T-helper 1 cell treated with Interleukin-12 subunit alpha and Interleukin-12 subunit beta and Interleukin-4 antibody, amounts not matched to agents 30 μg/mL and 1 μg/mL, for 36 hours (primary cell): Measurements from ENCODE around the gene GRIK3.

Experiments
- H3K27ac Mint-ChIP-seq: one replicate; pipeline ENCODE4 v1.8.0; 2021; ENCODE audit warnings: mild to moderate bottlenecking, mixed read lengths
- H3K27me3 Mint-ChIP-seq: one replicate; pipeline ENCODE4 v1.8.0; 2021; ENCODE audit warnings: low read depth, mixed read lengths
- H3K36me3 Mint-ChIP-seq: one replicate; pipeline ENCODE4 v1.8.0; 2021; ENCODE audit warnings: low read depth, mixed read lengths
- H3K4me1 Mint-ChIP-seq: one replicate; pipeline ENCODE4 v1.8.0; 2021; ENCODE audit warnings: low read depth, mixed read lengths
- H3K4me3 Mint-ChIP-seq: one replicate; pipeline ENCODE4 v1.8.0; 2021; ENCODE audit warnings: mild to moderate bottlenecking, moderate library complexity, mixed read lengths
- H3K9me3 Mint-ChIP-seq: one replicate; pipeline ENCODE4 v1.8.0; 2021; ENCODE audit warnings: mixed read lengths

GRIK3 gene

DNA sequence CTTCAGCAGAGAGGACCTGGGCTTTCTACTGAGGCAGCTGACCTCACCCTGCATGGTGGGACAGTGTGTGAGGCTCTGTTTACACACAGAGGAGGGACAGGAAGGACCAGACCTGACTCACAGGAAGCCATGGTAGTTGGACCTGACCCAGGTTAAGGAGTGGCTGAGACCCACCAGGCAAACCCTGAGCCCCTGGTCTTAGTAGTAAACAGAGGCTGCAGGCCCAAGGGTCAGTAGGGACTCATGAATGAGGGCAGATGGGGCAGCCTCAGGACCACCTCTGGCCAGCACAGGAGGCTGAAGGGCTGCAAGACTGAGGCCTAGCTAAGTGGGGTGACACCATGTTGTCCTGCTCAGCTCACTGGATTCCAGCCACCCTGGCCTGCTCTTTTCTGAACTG is 273.2 kb downstream of the GRIK3 start:
- H3K4me1 Mint-ChIP-seq: no peaks in the 10 kb centered on the region
- no peak overlapping the region for H3K27ac Mint-ChIP-seq
- no peaks in the 10 kb centered on the region for H3K9me3 Mint-ChIP-seq
- no peaks in the 10 kb centered on the region for H3K36me3 Mint-ChIP-seq
- H3K4me3 Mint-ChIP-seq: no peak overlapping the region
- H3K27me3 Mint-ChIP-seq: no peaks in the 10 kb centered on the region

GRCh38 chr1:36760081-36760480 is 274.2 kb downstream of the GRIK3 start:
- H3K36me3 Mint-ChIP-seq: no peaks in the 10 kb centered on the region
- no peak overlapping the region for H3K4me3 Mint-ChIP-seq
- H3K27ac Mint-ChIP-seq: no peak overlapping the region
- H3K4me1 Mint-ChIP-seq: no peaks in the 10 kb centered on the region
- no peaks in the 10 kb centered on the region for H3K27me3 Mint-ChIP-seq
- H3K9me3 Mint-ChIP-seq: no peaks in the 10 kb centered on the region

GRCh38 chr1:36759355-36759754 is 275.0 kb downstream of the GRIK3 start:
- no peaks in the 10 kb centered on the region for H3K36me3 Mint-ChIP-seq
- no peaks in the 10 kb centered on the region for H3K27me3 Mint-ChIP-seq
- H3K9me3 Mint-ChIP-seq: no peaks in the 10 kb centered on the region
- no peak overlapping the region for H3K4me3 Mint-ChIP-seq
- no peaks in the 10 kb centered on the region for H3K4me1 Mint-ChIP-seq
- H3K27ac Mint-ChIP-seq: no peak overlapping the region

DNA sequence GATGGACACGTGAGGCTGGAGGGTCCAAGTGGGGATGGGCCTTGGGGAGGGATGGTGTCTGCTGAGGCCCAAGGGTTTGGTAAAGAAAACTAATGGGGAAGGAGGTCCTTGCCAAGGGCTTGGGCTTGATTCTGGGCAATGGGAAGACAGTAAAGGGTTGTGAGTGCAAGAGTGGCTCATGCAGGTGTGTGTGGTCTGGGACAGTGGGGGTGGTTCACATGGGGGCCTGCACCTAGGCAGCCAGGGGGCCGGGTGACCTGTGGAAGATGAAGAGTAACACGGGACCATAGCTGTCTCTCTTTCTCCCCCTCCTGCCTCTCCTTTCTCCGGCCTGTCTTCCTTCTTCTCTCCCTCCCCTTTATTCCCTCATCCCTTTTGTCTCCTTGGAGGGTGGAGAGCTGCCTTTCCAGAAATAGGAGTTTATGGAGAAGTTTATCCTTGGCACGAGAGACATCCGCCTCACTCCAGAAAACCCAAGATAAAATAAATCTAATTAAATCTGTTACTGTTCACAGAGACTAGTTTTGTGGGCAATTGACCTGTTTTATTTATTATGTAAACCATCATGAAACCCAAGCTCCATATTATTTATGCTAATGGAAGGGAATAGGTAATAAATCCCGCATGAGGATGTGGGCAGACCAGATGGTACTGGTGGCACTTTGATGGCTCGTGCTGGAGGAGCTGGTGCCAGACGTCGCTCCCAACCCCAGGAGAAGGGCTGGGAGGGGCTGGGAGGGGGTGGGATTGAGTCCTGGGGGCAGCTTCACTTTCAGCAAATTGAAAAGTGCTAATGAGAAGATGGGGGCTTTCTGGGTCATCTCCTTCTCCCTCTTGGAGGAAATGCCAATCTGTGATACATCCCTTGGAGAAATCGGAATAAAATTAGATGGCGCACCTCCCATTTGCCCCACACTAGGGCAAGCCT is 278.7 kb downstream of the GRIK3 start:
- H3K27me3 Mint-ChIP-seq: no peaks in the 10 kb centered on the region
- H3K4me1 Mint-ChIP-seq: no peaks in the 10 kb centered on the region
- H3K4me3 Mint-ChIP-seq: no peak overlapping the region
- no peak overlapping the region for H3K27ac Mint-ChIP-seq
- no peaks in the 10 kb centered on the region for H3K9me3 Mint-ChIP-seq
- H3K36me3 Mint-ChIP-seq: no peaks in the 10 kb centered on the region

DNA sequence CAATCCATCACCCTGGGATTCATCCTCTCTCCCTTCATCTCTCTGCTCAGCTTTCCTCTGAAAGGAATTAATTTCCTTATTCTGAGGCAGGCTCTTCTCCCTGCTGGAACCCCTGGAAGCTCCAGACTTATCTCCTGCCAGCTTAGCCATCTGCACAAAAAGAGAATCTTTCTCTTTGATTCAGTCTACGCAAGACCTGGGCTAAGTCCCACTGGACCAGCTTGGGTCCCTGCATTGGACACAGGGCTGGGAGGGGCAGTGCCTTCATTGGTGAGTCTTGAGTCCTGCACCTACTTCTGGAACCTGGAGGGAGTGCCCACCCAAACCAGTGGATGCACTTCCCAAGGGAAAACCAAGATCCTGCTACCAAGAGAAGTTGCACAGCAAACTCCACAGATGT is 279.9 kb downstream of the GRIK3 start:
- no peaks in the 10 kb centered on the region for H3K4me1 Mint-ChIP-seq
- no peaks in the 10 kb centered on the region for H3K36me3 Mint-ChIP-seq
- H3K27ac Mint-ChIP-seq: no peak overlapping the region
- no peak overlapping the region for H3K4me3 Mint-ChIP-seq
- no peaks in the 10 kb centered on the region for H3K9me3 Mint-ChIP-seq
- no peaks in the 10 kb centered on the region for H3K27me3 Mint-ChIP-seq

- Mint-ChIP-seq H3K36me3 (no peaks in the 10 kb centered on the region), H3K4me3 (no peak overlapping the region), H3K9me3 (no peaks in the 10 kb centered on the region), H3K27ac (no peak overlapping the region), H3K27me3 (peaks cover 5% of the 10 kb centered on the region), H3K4me1 (no peaks in the 10 kb centered on the region)
Measured at GRCh38 chr1:36753451-36753850, 280.9 kb downstream of the GRIK3 start.

DNA sequence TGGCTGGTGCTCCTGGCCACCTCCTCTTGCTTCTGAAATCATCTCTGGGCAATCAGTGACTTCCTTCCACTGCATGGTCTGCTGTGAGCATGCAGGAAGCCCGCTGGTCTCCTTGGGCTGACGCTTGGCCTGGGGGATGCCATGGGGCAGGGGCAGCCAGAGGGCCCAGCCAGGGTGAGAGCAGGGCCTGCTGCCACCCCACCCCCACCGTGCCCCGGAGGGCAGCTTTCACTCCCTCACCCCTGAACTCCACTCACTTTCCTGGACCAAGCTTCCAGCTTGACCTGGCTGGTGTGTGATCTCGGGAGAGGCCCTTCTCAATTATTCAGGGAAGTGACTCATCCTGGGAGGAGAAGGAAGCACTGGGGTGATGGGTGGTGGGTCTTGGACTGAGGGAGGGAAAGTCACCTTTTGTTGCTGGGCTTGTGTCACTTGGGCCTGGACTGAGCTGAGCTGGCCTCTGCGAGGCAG is 281.4 kb downstream of the GRIK3 start:
- Mint-ChIP-seq H3K9me3 (no peaks in the 10 kb centered on the region), H3K4me3 (no peak overlapping the region)

DNA sequence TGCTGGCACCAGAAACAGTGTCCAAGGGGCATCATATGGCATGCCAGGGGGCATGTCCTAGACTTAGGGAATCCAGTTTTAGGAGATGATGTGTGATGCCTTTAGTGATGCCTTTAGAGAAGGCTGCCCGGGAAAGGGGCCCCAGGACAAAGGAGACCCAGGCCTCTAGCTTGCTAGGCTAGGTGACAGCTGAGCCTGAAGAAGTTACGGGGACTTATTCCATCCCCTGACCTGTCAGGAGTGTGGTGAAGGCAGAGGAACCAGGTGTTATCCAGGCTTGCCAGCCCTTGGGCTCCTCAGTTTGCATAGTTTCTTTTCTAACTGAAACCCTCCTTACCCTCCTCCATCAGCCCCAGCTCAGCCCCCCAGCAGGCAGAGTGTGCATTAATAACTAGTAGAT is 281.9 kb downstream of the GRIK3 start:
- Mint-ChIP-seq H3K36me3 (no peaks in the 10 kb centered on the region), H3K4me1 (no peaks in the 10 kb centered on the region), H3K27me3 (peaks cover 7% of the 10 kb centered on the region), H3K4me3 (no peak overlapping the region), H3K9me3 (no peaks in the 10 kb centered on the region), H3K27ac (no peak overlapping the region)

More for the DNA sequence above, 281.4 kb downstream of the GRIK3 start:
- no peak overlapping the region for H3K27ac Mint-ChIP-seq
- H3K36me3 Mint-ChIP-seq: no peaks in the 10 kb centered on the region
- H3K27me3 Mint-ChIP-seq: peaks cover 6% of the 10 kb centered on the region
- H3K4me1 Mint-ChIP-seq: no peaks in the 10 kb centered on the region

- Mint-ChIP-seq H3K9me3 (no peaks in the 10 kb centered on the region), H3K27ac (no peak overlapping the region), H3K4me1 (no peaks in the 10 kb centered on the region), H3K4me3 (no peak overlapping the region), H3K36me3 (no peaks in the 10 kb centered on the region), H3K27me3 (peaks cover 10% of the 10 kb centered on the region)
Measured at GRCh38 chr1:36751525-36751924, 282.8 kb downstream of the GRIK3 start.

DNA sequence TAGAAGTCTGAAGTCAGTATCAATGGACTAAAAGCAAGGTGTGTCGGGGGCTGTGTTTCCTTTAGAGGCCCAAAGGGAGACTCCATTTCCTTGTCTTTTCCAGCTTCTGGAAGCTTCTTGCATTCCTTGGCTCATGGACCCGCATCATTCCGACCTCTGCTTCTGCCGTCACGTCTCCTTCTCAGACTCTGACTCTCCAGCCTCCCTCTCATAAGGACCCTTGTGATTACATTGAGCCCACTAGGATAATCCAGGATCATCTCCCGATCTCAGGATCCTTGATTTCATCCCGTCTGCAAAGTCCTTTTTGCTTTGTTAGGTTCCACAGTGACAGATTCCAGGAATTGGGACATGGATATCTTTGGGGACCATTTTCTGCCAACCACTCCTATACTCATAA is 285.8 kb downstream of the GRIK3 start:
- H3K27me3 Mint-ChIP-seq: peaks cover 10% of the 10 kb centered on the region

More for the DNA sequence above, 285.8 kb downstream of the GRIK3 start:
- Mint-ChIP-seq H3K27ac (no peak overlapping the region), H3K36me3 (no peaks in the 10 kb centered on the region), H3K4me1 (no peaks in the 10 kb centered on the region), H3K4me3 (no peak overlapping the region), H3K9me3 (no peaks in the 10 kb centered on the region)
